Stimulated activated CD4-positive, alpha-beta T cell treated with anti-CD3 and anti-CD28 coated beads, Interleukin-15, amount 100 ng/mL, for 24 hours (primary cell): Measurements from ENCODE around the gene WRAP53.
A peak's percentile ranks its signal among the peaks of the same experiment; 100 is the strongest.

ENCODE experiments used
- DNase-seq: peaks from one replicate; pipeline ENCODE4 v3.0.0-alpha.2; 2020

Gene WRAP53

GRCh38 chr17:7684851-7685532 lies 3.3 kb upstream of the WRAP53 start:
- no peak for DNase-seq

GRCh38 chr17:7685533-7686221 lies 2.6 kb upstream of the WRAP53 start:
- DNase-seq, result peak; percentile 92

GRCh38 chr17:7686222-7687071 lies 1.8 kb upstream of the WRAP53 start:
- peak; percentile 86 for DNase-seq

GRCh38 chr17:7687072-7687907 lies 987 bp upstream of the WRAP53 start, which contains the start of gene TP53:
Gene TP53 (minus strand): TSS chr17:7687490. CDS start chr17:7676594, 10,896 bp downstream.
- DNase-seq, result peak; percentile 91

- no peak for DNase-seq
Observed at GRCh38 chr17:7688808-7689316, 585 bp downstream of the WRAP53 start.

GRCh38 chr17:7695586-7695985 lies 7.3 kb downstream of the WRAP53 start:
- no peak for DNase-seq

GRCh38 chr17:7697828-7698588 lies 9.7 kb downstream of the WRAP53 start:
- DNase-seq, result no peak

GRCh38 chr17:7700510-7700909 lies 12.2 kb downstream of the WRAP53 start:
- DNase-seq, result no peak

- no peak for DNase-seq
Observed at GRCh38 chr17:7701681-7702080, 13.4 kb downstream of the WRAP53 start.

- no peak for DNase-seq
Observed at GRCh38 chr17:7702776-7703175, 14.5 kb downstream of the WRAP53 start.

GRCh38 chr17:7703584-7704479 lies 15.6 kb downstream of the WRAP53 start:
- DNase-seq, result peak; percentile 19

- DNase-seq, result peak; percentile 22
Observed at GRCh38 chr17:7704601-7705268, 16.5 kb downstream of the WRAP53 start, which contains the start of gene EFNB3. Gene EFNB3 (plus strand): TSS chr17:7705202. CDS start chr17:7705599, 397 bp downstream.

- no peak for DNase-seq
Observed at GRCh38 chr17:7705269-7706255, 17.3 kb downstream of the WRAP53 start.

- no peak for DNase-seq
Observed at GRCh38 chr17:7706631-7707354, 18.5 kb downstream of the WRAP53 start.

GRCh38 chr17:7707446-7707845 lies 19.2 kb downstream of the WRAP53 start:
- DNase-seq, result peak; percentile 20

GRCh38 chr17:7707858-7708750 lies 19.8 kb downstream of the WRAP53 start:
- no peak for DNase-seq

- DNase-seq, result no peak
Observed at GRCh38 chr17:7709031-7709430, 20.8 kb downstream of the WRAP53 start.
